Common myeloid progenitor, CD34-positive (primary cell): ENCODE data around the gene TPSAB1.

Source experiments
- CTCF ChIA-PET: fragments of 350-600 bp; sonication (Branson Sonifier 250); formaldehyde crosslinking; loops from one replicate; lab custom pipeline; 2021; ENCODE audit warnings: antibody characterized with exemption; lab: Charles Lee
- POLR2A ChIA-PET: fragments of 350-600 bp; sonication (Branson Sonifier 250); formaldehyde crosslinking; loops from one replicate; lab custom pipeline; 2021; ENCODE audit warnings: antibody characterized with exemption; lab: Charles Lee
- DNase-seq, 3 donors: peaks; one replicate each; pipeline versions ENCODE4 v3.0.0 to v3.0.0-alpha.2; 2013
- H3K27ac ChIP-seq, 2 experiments: 1 replicate in 1 of 2; 2 replicates in 1 of 2; pipeline ENCODE4 v1.7.0; 2013; ENCODE audit warnings: inconsistent platforms in 2 of 2, low read length in 2 of 2, mild to moderate bottlenecking in 2 of 2, low read depth in 1 of 2, moderate library complexity in 1 of 2; ENCODE audit not compliant: severe bottlenecking in 2 of 2, insufficient read depth in 1 of 2, poor library complexity in 1 of 2
- H3K27me3 ChIP-seq, 5 experiments: replicated peaks in 2 of 5; 1 replicate in 3 of 5; 2 replicates in 2 of 5; pipeline versions ENCODE4 v1.6.1 to v1.7.0; 2013; ENCODE audit warnings: low read length in 4 of 5, mild to moderate bottlenecking in 2 of 5, moderate library complexity in 2 of 5, inconsistent platforms in 1 of 5; ENCODE audit not compliant: insufficient read depth in 5 of 5, control insufficient read depth in 4 of 5
- H3K36me3 ChIP-seq, 4 experiments: 1 replicate in 2 of 4; 2 replicates in 2 of 4; pipeline versions ENCODE4 v1.6.1 to v1.7.0; 2013; ENCODE audit warnings: low read length in 3 of 4, control low read depth in 1 of 4, mild to moderate bottlenecking in 1 of 4; ENCODE audit not compliant: control insufficient read depth in 4 of 4, insufficient read depth in 4 of 4
- H3K4me1 ChIP-seq, 4 experiments: 1 replicate in 3 of 4; 2 replicates in 1 of 4; pipeline versions ENCODE4 v1.6.1 to v1.7.1; 2013; ENCODE audit warnings: low read length in 3 of 4, mild to moderate bottlenecking in 3 of 4, control low read depth in 1 of 4, inconsistent platforms in 1 of 4, moderate library complexity in 1 of 4; ENCODE audit not compliant: control insufficient read depth in 4 of 4, insufficient read depth in 4 of 4; ENCODE audit errors: control extremely low read depth in 1 of 4
- H3K4me3 ChIP-seq, 7 experiments: 1 replicate in 4 of 7; 2 replicates in 3 of 7; pipeline versions ENCODE4 v1.5.1 to v1.7.0; 2013; ENCODE audit warnings: mild to moderate bottlenecking in 7 of 7, low read length in 6 of 7, moderate library complexity in 6 of 7, inconsistent platforms in 2 of 7, low read depth in 2 of 7, control low read depth in 1 of 7; ENCODE audit not compliant: insufficient read depth in 4 of 7, control insufficient read depth in 1 of 7; ENCODE audit errors: extremely low read depth in 1 of 7
- H3K9me3 ChIP-seq, 5 experiments: 1 replicate in 4 of 5; 2 replicates in 1 of 5; pipeline versions ENCODE4 v1.6.1 to v1.7.1; 2013; ENCODE audit warnings: low read length in 4 of 5, mild to moderate bottlenecking in 2 of 5, inconsistent platforms in 1 of 5, low read depth in 1 of 5, moderate library complexity in 1 of 5; ENCODE audit not compliant: control insufficient read depth in 4 of 5, insufficient read depth in 2 of 5; ENCODE audit errors: control extremely low read depth in 1 of 5
- WGBS: methylation state at CpG from one replicate; pipeline ENCODE4 v1.1.5; 2013; ENCODE audit not compliant: insufficient coverage; 5-methylcytosine and 5-hydroxymethylcytosine counted together

Gene TPSAB1

DNA sequence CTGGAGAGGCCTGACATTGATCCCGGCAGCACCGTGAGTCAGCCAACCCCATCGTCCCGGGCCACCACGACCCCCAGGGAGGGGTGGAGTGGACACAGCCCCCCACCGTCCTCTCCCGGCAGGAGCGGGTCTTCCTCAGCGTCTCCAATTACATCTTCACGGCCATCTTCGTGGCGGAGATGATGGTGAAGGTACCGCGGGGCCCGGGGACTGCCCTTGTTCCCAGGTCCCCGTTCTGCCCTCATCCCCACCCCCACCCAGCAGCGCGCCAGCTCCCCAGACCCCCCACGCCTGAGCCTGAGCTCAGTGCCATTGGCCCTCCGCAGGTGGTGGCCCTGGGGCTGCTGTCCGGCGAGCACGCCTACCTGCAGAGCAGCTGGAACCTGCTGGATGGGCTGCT lies 30.0 kb upstream of the TPSAB1 start:
- no peaks in the 10 kb centered on the region for H3K27me3 ChIP-seq
- no peak for DNase-seq
- WGBS, result 93% methylated on average over 14 of the region's 23 CpGs
- no peaks in the 10 kb centered on the region for H3K36me3 ChIP-seq
- ChIA-PET POLR2A (no interaction called here), CTCF (no interaction called here)
- no peak overlapping the region for H3K4me3 ChIP-seq
- peaks cover 0 to 3% (median 0%) of the 10 kb centered on the region in 4 experiments for H3K4me1 ChIP-seq
- no peak overlapping the region for H3K27ac ChIP-seq
- no peaks in the 10 kb centered on the region for H3K9me3 ChIP-seq

- Histone ChIP-seq H3K27ac (no peak overlapping the region), H3K9me3 (no peaks in the 10 kb centered on the region), H3K36me3 (no peaks in the 10 kb centered on the region), H3K4me3 (no peak overlapping the region), H3K4me1 (peaks cover 0 to 3% (median 0%) of the 10 kb centered on the region in 4 experiments), H3K27me3 (no peaks in the 10 kb centered on the region)
- DNase-seq, result no peak
- ChIA-PET POLR2A (no interaction called here), CTCF (no interaction called here)
- WGBS, result 91% methylated on average over 51 of the region's 65 CpGs
Measured at GRCh38 chr16:1211451-1212268, 28.8 kb upstream of the TPSAB1 start.

DNA sequence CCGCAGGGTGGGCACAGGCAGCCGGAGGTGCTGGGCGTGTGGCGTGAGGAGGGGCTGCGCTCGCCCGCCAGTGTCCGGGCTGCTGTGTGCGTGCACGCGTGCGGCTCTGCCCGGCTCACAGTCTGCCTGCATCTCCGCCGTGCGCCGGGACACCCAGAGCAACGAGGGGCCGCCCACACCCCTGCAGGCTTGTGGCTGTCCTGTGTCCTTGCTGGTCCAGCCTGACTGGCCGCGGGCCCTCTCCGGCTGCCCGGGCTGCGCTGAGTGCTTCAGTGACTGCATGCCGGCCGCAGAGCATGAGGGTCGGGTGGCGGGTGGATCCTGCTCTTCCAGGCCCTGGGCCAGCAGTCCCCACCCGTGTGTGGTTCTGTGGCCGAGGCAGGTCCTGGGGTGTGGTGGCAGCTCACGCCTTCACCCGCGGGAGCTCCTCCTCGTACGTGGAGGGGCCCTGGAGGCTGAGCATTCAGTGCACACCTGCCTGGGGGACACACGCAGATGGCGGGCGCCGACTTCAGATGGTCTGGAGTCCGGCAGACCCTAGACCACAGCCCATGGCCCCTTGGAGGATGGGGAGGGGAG lies 27.8 kb upstream of the TPSAB1 start:
- no peaks in the 10 kb centered on the region for H3K36me3 ChIP-seq
- H3K4me1 ChIP-seq, result peaks cover 0 to 3% (median 0%) of the 10 kb centered on the region in 4 experiments
- no peak overlapping the region for H3K27ac ChIP-seq
- DNase-seq, result no peak
- ChIA-PET CTCF (no interaction called here), POLR2A (no interaction called here)
- H3K27me3 ChIP-seq, result no peaks in the 10 kb centered on the region
- no peaks in the 10 kb centered on the region for H3K9me3 ChIP-seq
- WGBS, result 94% methylated on average over 38 of the region's 40 CpGs
- H3K4me3 ChIP-seq, result no peak overlapping the region

DNA sequence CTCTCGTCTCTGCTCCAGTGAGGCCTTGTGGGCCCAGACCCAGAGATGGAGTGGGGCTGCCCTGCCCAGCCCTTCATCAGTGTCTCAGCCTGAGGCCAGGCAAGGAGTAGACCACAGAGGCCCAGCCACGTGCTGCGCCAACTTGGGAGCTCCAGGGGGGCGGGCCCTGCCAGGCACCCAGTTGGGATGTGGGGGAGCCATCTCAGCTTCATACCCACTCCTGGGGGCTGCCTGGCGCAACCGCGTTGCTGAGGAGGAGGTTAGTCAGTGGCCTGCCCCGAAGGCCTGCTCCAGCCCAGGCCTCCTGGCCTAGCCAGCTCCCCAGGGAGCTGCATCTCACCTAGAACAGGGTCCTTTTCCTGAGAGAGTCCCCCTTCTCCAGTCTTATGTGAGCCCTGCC lies 27.3 kb upstream of the TPSAB1 start:
- 91% methylated on average over 8 of the region's 8 CpGs for WGBS
- Histone ChIP-seq H3K36me3 (no peaks in the 10 kb centered on the region), H3K4me3 (no peak overlapping the region), H3K9me3 (no peaks in the 10 kb centered on the region), H3K27ac (no peak overlapping the region), H3K4me1 (no peaks in the 10 kb centered on the region), H3K27me3 (no peaks in the 10 kb centered on the region)
- CTCF ChIA-PET, result no interaction called here
- DNase-seq, result no peak
- POLR2A ChIA-PET, result no interaction called here

DNA sequence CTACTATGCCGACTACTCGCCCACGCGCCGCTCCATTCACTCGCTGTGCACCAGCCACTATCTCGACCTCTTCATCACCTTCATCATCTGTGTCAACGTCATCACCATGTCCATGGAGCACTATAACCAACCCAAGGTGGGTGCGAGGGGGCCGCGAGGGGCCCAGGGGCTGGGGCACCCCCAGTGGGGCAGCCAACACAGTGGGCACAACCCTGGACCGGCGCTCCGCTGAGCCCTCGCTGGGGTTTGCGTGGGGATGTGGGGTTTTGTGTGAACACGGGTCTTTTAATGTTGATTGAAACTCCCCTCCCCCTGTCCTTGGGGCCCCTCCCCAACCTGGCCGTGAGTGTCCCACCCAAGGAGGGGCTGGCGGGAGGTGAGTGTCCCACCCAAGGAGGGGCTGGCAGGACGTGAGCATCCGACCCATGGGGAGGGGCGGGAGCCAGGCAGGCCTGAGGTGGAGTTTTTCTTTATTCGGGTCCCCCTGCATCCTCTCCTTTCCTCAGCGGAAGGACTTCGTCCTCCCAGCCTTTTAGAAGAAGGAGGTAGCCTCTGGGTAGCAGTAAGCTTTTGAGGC lies 26.6 kb upstream of the TPSAB1 start:
- 82% methylated on average over 12 of the region's 25 CpGs for WGBS
- no peaks in the 10 kb centered on the region for H3K9me3 ChIP-seq
- DNase-seq, result no peak
- H3K36me3 ChIP-seq, result no peaks in the 10 kb centered on the region
- H3K27ac ChIP-seq, result no peak overlapping the region
- no peaks in the 10 kb centered on the region for H3K4me1 ChIP-seq
- no peaks in the 10 kb centered on the region for H3K27me3 ChIP-seq
- no peak overlapping the region for H3K4me3 ChIP-seq
- CTCF ChIA-PET, result no interaction called here
- POLR2A ChIA-PET, result no interaction called here

- 88% methylated on average over 11 of the region's 16 CpGs for WGBS
- Histone ChIP-seq H3K9me3 (no peaks in the 10 kb centered on the region), H3K4me3 (no peak overlapping the region), H3K4me1 (no peaks in the 10 kb centered on the region), H3K27ac (no peak overlapping the region), H3K36me3 (no peaks in the 10 kb centered on the region), H3K27me3 (no peaks in the 10 kb centered on the region)
- ChIA-PET POLR2A (no interaction called here), CTCF (no interaction called here)
- DNase-seq, result no peak
Measured at GRCh38 chr16:1214719-1215118, 25.8 kb upstream of the TPSAB1 start.

GRCh38 chr16:1215574-1216295 lies 24.8 kb upstream of the TPSAB1 start:
- no peaks in the 10 kb centered on the region for H3K4me1 ChIP-seq
- H3K27me3 ChIP-seq, result no peaks in the 10 kb centered on the region
- POLR2A ChIA-PET, result no interaction called here
- H3K4me3 ChIP-seq, result no peak overlapping the region
- no peaks in the 10 kb centered on the region for H3K36me3 ChIP-seq
- no peak overlapping the region for H3K27ac ChIP-seq
- no peaks in the 10 kb centered on the region for H3K9me3 ChIP-seq
- no peak for DNase-seq
- 69% methylated on average over 30 of the region's 32 CpGs for WGBS
- CTCF ChIA-PET, result no interaction called here
